NCI-H748 (cell line): ENCODE results near the gene DIP2B.
"Not testable (repeated sequence)": the region's sequence is repeated elsewhere in the genome, so short reads cannot be mapped to it uniquely, and the experiment has no call there.

Experiments used
- DNase-seq: peaks from one replicate; lab custom pipeline; 2025; ENCODE audit not compliant: unreplicated experiment; lab: John Stamatoyannopoulos, UW

The DIP2B gene

DNA sequence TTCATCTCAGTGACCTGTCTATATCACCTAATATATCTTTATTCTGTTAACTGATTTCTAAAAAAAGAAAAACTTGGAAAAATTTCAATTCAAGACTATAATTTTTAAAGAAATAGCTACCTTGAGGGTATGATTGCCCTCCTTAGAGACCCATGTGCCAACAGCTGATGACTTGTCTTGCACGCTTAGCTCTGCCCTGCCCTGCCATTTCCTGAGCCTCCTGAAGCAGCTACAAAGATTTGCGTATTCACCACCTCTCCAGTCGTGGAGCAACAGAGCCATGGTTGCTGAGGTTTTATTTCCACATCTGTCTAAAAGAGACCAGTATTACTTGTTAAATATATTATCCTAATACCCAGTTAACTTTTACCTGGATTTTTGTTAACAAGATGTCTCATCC lies 167.4 kb downstream of the DIP2B start:
- no peak for DNase-seq

DNA sequence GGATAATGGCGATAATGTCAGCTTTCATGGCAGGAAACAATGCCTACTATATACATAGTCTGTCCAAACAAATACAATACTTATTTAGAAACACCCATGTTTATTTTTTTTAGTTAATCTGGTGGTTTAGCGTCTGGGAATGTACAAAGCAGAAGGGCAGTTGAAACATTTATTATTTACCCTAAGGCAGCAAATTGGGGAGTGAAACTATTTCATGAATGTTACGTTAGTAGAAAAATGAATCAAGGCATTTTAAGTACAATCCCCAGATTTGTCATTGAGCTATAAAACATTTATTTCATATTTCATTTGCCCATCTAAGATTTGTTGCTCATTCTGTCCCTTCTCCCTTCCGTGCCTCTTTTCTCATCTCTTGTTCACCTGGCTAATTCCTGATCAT lies 172.0 kb downstream of the DIP2B start:
- no peak for DNase-seq

DNA sequence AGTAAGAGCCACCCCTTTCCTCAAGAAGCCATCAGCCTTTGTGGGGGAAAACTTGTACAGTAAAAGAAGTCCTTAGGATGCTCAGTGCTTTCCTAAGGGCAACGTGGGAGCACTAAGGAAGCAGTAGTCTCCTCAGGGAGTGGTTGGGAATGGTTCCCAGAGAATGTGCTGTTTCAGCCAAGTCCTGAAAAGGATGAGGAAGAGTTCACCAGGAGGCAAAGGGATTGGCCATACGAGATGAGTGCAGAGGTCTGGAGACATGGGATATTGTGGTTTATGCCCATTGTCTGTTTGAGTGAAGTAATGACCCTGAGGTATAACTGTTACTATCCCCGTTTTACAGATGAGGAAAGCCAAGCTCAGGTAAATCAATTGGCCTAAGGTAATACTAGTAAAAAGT lies 173.1 kb downstream of the DIP2B start:
- DNase-seq = no peak

DNA sequence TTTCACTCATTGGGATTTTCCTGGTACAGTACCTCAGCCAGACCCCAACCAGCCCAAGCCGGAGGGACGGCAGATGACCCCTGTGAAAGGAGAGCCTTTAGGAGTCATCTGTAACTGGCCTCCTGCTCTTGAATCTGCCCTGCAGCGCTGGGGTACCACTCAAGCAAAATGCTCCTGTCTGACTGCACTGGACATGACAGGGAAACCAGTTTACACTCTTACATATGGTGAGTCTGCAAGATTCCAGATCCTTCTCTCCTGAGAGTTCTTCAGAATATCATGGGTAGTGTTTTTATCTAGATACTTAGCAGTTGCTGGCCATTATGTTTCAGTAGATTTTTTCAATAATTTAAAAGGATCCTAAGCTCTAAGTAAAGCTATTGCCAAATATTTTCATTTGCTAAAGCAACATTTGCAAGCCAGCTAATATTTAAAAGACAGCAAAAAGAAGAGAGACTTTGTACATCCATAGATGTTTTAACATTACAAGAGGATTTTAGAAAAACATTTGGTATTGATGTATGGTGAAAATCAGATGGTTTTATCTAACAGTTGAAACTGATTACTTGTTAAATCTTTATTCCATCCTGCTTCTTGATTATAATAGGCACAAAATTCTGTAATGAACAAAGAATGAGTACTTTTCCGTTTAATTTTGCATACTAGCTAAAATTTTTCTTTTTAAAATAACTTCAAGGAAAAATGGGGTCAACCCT lies 174.0 kb downstream of the DIP2B start:
- DNase-seq = no peak

DNA sequence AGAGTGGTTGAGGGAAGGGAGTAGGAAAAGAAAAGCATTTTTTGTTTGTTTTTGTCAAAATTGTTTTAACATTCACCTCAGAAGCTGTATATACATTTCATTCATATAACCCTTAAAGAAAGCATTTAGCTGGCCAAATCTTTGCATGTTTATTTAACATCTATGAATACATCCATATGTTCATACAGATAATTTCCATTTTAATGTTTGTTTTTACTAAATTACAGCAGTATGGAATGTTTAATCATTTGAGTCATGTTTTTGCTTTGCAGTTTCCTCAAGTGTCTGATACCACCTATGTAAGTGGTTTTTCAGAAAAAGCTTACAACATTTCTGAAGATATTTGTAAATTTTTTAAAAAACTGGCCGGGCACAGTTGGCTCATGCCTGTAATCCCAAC lies 174.8 kb downstream of the DIP2B start:
- DNase-seq = no peak

DNA sequence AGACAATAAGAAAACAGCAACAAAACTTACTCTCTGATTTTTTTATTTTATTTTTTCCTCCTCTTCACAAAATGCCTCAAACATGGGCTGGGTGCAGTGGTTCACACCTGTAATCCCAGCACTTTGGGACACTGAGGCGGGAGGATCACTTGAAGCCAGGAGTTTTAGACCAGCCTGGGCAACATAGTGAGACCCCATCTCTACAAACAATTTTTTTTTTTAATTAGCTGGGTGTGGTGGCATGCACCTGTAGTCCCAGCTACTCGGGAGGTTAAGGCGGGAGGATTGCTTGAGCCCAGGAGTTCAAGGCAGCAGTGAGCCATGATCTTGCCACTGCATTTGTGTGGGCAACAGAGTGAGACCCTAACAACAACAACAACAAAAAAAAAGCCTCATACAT lies 176.3 kb downstream of the DIP2B start:
- DNase-seq = not testable (repeated sequence)

DNA sequence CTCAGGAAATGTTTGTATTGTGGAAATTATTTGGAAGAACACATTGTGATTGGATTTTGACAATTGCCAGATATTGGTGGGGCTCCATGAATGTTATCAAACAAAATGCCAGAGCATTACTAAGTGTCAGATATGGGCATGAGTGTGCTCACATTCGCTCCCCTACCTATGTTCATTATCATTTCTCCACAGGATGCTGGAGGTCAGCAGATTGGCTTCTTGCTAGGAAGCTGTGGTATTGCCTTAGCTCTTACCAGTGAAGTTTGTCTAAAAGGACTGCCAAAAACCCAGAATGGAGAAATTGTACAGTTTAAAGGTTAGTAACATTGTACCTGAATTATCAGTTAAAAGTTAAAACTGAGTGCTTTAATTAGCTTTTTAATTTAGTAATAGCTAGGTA lies 180.9 kb downstream of the DIP2B start:
- no peak for DNase-seq

DNA sequence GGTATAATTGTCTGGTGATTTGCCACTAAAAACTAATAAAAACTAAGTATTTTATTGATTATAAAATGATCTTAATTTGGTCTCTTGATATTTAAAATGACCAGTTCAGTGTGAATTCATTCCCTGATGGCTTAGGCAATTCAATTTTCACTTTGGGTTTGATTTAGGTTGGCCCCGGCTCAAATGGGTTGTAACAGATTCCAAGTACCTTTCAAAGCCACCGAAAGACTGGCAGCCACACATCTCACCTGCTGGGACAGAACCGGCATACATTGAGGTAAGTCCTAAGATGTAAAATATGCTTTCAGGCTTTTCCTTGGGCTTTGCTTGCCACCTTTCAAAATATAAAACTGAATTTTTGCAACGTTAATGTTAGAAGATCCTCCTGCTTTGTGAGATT lies 181.6 kb downstream of the DIP2B start:
- no peak for DNase-seq

DNA sequence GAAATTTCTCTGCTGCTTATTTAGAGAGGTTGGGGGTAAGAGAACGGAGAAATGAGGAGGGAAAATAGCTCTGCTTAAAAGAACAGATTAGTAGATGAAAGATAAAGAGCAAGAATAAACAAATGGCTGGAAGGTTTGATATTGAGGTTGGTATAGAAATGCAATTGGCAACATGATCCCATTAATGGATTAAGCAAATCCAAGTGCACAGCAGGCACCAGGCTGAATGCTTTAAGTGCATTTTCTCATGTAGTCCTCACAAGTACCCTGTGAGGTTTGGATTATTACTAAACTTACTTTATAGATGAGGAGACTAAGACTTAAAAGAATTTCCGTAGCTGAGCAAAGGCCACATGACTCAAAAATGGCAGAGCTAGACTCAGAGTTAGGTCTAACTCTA lies 182.2 kb downstream of the DIP2B start:
- no peak for DNase-seq

DNA sequence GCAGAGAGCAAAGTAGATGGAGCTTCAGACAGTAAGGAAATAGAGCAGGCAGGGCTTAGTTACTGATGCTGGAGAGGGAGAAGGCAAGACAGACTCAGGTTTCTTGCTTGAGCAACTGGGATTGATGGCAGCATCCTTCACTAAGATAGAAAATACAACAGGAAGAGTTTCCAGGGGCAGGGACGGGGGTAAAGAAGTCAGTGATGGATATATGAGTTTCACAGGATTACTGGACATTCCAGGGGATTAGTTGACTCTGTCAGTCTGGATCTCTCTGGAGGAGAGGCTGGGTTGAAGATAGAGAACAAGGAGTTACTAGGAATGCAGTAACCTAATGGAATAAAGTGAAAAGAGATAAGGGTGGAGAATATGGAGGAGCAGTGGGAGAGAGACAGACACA lies 184.7 kb downstream of the DIP2B start:
- no peak for DNase-seq

DNA sequence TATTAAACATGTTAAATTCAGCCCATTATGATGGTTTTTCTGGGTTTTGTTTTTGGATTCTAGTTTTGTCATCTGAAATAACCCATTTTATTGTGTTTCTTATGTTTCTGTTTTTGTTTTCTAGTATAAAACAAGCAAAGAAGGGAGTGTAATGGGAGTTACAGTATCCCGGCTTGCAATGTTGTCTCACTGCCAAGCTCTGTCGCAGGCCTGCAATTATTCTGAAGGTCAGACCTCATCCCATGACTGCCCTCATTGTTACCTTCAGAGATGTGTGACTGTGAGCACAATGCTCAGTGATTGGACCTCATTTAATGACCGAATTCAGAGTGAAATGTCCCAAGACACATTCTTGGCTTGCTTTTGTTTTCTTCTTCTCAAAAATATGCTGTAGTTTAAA lies 186.1 kb downstream of the DIP2B start:
- DNase-seq = peak; percentile 7

DNA sequence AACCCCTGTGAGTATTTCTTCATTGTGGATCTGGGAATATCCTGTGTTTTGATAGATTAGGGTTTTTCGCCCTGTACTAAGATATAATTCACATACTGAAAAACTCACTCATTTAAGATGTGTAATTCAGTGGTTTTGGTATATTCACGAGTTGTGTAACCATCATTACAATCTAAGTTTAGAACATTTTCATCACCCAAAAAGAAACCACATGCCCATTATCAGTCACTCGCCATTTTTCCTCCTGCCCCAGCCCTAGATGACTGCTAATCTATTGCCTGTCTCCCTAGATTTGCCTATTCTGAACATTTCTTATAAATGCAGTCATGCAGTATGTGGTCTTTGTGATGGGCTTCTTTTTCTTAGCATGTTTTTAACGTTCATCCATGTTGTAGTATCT lies 191.2 kb downstream of the DIP2B start:
- no peak for DNase-seq

DNA sequence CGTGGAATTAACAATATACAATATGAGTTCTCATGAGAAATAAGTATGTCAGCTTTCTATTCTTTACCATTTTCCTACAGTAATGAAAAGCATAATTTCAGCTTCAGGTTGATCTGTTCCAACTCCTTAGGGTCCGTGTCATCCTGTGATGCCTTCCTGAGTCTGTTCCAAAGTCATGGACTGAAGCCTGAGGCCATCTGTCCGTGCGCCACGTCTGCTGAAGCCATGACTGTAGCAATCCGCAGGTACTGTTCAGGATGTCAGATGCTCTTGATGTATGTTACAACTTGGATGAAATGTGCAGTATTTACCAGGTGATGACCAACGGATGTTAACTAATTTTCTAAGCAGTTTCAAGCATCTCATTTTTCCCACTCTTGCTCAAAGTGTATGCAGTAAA lies 192.1 kb downstream of the DIP2B start:
- no peak for DNase-seq

DNA sequence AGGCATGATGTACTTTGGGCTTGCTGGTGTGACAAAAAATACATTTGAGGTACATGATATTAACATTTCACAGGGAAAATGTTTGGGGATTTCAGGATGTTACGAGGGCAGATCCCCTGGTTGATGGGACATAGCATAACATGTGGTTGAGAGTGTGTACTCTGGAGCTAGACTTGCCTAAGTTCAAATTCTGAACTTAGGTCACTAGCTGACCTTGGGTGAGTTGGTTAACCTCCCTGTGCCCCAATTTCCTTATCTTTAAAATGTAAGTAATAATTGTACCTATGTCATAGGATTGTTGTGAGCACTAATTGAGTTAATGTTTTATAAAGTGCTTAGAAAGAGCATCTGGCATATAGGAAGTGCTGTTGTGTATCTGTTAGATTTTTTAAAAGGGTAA lies 194.4 kb downstream of the DIP2B start:
- DNase-seq = no peak

DNA sequence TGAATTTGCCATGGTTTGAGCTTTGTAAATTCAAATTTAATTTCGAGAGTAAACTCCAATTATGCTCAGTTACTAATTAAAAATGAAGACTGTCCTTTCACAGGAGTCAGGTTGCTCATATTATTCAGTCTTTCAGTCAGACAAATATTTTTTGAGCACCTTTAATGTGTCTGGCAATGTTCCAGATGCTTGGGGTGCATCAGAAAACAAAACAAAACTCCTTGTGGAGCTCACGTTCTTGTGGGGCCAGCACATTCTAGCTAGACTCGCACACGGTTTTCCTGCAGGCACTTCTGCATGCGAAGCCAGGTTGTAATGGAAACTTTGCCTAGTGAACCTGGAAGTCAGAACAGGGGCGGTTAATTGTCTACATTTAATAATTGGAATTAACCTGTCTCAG lies 195.2 kb downstream of the DIP2B start:
- peak; percentile 79 for DNase-seq

DNA sequence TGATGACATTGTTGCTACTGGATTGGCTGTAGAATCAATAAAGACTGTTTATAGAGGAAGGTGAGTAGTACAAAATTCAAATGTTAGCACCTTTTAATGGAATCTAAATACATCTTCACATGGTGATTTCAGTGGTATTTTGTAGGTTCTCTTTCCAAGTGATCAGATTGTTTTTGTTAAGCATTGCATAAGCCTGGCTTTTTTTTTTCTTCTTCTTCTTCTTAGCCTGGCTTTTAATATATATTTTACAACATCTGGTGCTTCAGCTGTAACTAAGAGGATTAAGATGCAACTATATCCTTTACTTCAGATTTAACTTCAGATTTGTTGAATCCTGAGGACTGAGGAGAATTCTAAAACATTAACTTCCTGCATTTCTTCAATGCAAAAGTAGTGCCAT lies 201.8 kb downstream of the DIP2B start:
- no peak for DNase-seq

DNA sequence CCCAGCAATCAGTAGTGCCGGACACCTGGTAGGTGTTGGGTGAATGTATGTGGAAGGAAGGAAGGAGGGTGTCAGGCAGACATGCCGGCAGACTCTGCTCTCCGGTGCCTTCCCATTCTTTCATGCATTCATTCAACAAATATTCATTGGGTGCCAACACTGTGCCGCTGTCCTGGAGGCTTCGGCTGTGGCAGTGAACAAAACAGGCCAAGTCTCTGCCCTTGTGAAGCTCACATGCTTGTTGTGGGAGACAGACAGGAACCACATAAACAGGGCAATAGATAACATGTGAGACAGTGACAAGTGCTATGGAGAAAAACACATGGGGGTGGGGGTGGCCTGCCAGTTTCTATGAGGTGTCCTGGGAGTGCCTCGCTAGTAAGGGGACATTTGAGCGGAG lies 202.6 kb downstream of the DIP2B start:
- DNase-seq = no peak

DNA sequence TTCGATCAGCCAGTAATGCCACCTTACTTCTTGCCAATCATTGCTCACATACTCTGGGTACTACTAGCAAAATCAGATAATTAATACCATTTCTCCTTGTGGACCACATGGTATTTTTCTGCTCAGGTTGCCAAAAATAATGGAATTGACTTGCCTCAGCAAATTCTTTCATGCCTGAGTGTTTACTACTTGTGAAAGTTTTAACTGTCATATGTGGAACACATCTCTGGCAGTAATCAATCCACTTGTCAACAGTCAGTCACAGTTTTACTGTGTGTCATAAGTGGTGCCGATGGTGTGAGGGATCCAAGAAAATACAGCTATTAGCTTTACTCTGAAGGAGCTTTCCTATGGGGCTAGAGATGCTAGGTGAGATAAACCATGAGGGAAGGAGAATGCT lies 203.8 kb downstream of the DIP2B start:
- no peak for DNase-seq

DNA sequence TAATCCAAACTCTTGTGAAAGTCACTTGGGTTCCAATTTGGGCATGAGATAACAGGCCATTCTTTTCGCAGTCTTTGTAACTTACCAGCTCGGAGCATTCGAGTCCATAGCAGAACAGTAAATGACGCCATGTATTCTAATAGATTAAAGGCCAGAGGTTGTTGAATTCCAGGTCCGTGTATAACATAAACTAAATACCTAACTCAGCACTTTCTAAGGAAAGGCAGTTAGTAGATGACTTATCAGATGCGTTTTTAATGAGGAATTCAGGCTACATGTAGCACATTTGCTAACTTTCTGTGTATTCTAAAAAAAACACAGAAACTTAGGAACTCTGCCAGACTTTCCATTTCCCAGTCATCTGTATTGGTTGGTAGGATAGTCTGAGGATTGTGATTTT lies 206.3 kb downstream of the DIP2B start:
- DNase-seq = no peak

DNA sequence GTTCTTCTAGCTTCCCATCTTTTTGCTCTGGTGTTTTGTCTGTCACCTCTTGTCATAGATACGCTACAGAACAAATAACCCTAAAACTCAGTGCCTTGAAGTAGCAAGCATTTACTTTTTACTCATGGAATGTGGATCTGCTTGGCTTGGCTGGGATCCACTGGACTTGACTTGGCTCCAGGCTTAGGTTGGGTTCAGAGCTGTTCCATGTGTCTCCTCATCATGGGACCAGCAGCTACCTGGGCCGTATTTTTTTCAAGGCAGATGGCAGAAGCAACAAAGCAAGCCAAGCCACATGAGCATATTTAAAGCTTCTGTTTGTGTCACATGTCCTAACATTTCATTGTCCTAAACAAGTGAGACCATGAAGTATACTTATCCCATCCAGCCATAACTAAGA lies 210.4 kb downstream of the DIP2B start:
- DNase-seq = no peak

DNA sequence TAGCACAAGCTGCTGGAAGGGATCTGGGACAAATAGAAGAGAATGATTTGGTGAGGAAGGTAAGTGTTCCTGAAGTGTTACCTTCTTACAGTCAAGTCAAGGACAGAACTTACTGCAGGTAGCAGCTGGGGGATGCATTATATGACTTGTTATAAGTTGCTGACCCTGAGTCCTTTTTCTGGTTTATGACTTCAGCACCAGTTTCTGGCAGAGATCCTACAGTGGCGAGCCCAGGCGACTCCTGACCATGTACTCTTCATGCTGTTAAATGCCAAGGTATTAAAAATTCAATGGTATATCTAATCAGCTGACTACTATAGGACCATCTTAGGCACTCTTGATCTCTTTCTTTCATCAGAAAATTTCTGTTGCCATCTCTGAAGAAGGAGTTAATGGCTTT lies 214.0 kb downstream of the DIP2B start:
- DNase-seq = no peak

DNA sequence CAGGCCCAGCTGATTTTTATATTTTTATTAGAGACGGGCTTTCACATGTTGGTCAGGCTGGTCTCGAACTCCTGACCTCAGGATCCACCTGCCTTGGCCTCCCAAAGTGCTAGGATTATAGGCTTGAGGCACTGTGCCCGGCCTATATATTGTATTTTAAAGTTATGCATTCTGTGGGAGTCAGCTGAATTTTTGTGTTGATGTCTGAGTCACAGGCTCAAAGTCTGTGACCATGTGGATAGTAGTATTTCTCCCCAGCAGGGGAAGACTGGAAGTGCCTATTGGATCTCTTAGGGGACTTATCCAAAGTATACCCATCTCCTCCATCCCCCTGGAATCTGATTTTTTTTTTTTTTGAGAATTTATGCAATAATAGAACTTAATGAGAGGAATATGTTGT lies 215.3 kb downstream of the DIP2B start:
- DNase-seq = no peak

DNA sequence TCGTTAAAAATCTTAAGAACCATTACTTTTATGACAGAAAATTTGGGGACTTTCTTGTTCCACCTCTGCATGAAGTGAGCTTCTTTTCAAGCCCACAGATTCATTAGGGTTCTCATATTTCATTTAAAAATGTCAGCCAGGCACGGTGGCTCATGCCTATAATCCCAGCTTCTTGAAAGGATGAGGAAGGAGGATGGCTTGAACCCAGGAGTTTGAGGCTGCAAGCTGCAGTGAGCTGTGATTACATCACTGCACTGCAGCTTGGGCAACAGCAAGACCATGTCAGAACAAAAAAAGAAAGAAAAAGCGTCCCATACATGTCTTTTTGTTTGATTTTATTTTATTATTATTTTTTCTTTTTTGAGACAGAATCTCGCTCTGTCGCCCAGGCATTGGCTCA lies 215.7 kb downstream of the DIP2B start:
- DNase-seq = no peak

DNA sequence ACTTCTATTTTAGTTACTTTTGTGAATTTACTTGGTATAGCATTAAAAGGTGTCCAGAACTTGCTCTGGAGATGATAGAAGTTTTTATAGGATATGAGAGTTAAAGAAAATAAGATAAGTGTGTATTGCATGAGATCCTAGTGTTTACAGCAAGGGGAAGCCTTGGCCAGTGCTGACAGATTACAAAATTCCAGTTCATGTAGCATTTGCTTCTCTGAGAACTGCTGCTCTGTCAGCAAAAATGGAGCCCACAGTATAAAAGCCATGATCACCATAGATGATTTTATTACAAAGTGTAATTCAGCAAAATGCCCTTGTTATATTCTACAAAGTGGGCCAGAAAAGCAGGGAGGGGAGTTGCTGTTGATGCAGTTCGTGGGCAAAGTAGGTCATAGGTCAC lies 219.1 kb downstream of the DIP2B start:
- no peak for DNase-seq
